Loucy (cell line): ENCODE results near the gene GNA12.

ENCODE experiments used
- H2AFZ ChIP-seq: fragments of 200-600 bp; sonication (generic); 2 replicates; pipeline ENCODE4 v1.6.0; 2016; ENCODE audit warnings: antibody characterized with exemption, mild to moderate bottlenecking, low read length, moderate library complexity
- H3F3A ChIP-seq: fragments of 200-600 bp; 2 replicates; pipeline ENCODE4 v1.6.0; 2016; ENCODE audit warnings: antibody characterized with exemption, low read depth, mild to moderate bottlenecking
- H3K27me3 ChIP-seq: fragments of 200-600 bp; sonication (generic); 2 replicates; pipeline ENCODE4 v1.6.1; 2014; ENCODE audit warnings: low read length, mild to moderate bottlenecking; ENCODE audit not compliant: insufficient read depth, poor library complexity, severe bottlenecking
- H3K36me3 ChIP-seq: fragments of 200-600 bp; sonication (generic); 2 replicates; pipeline ENCODE4 v1.6.1; 2016; ENCODE audit warnings: low read length; ENCODE audit not compliant: insufficient read depth
- H3K4me1 ChIP-seq: fragments of 200-600 bp; sonication (generic); 2 replicates; pipeline ENCODE4 v1.5.1; 2014; ENCODE audit warnings: low read length, mild to moderate bottlenecking; ENCODE audit not compliant: insufficient read depth, poor library complexity, severe bottlenecking
- H3K4me2 ChIP-seq: fragments of 200-600 bp; sonication (generic); 2 replicates; pipeline ENCODE4 v1.6.0; 2014; ENCODE audit warnings: antibody characterized with exemption, low read length, low read depth, mild to moderate bottlenecking; ENCODE audit not compliant: poor library complexity, severe bottlenecking
- H3K4me3 ChIP-seq: fragments of 200-600 bp; sonication (generic); 2 replicates; pipeline ENCODE4 v1.5.1; 2014; ENCODE audit warnings: low read length, mild to moderate bottlenecking, mixed read lengths; ENCODE audit not compliant: poor library complexity, severe bottlenecking
- H3K79me2 ChIP-seq: fragments of 200-600 bp; sonication (generic); 2 replicates; pipeline ENCODE4 v1.6.1; 2014; ENCODE audit warnings: low read length; ENCODE audit not compliant: insufficient read depth
- H3K9ac ChIP-seq: fragments of 200-600 bp; sonication (generic); 2 replicates; pipeline ENCODE4 v1.6.0; 2014; ENCODE audit warnings: mild to moderate bottlenecking, low read depth, low read length, moderate library complexity; ENCODE audit not compliant: poor library complexity, severe bottlenecking
- H3K9me2 ChIP-seq: fragments of 200-600 bp; sonication (generic); replicated peaks from 2 replicates; pipeline ENCODE4 v1.6.1; 2016; ENCODE audit warnings: low read depth, low read length, mixed read lengths
- H3K9me3 ChIP-seq: fragments of 200-600 bp; sonication (generic); 2 replicates; pipeline ENCODE4 v1.6.1; 2014; ENCODE audit warnings: mild to moderate bottlenecking, antibody characterized with exemption, low read length, low read depth; ENCODE audit not compliant: insufficient read depth
- H4K20me1 ChIP-seq: fragments of 200-600 bp; sonication (generic); 2 replicates; pipeline ENCODE4 v1.6.0; 2014; ENCODE audit warnings: antibody characterized with exemption, low read length, mild to moderate bottlenecking; ENCODE audit not compliant: insufficient read depth, poor library complexity, severe bottlenecking
- CTCF ChIP-seq: fragments of 200-600 bp; sonication (generic); conservative IDR thresholded peaks from 2 replicates; pipeline ENCODE4 v1.5.1; 2014; ENCODE audit warnings: mild to moderate bottlenecking, antibody characterized with exemption, low read length
- EZH2phosphoT487 ChIP-seq: fragments of 200-600 bp; IDR thresholded peaks from 2 replicates; pipeline ENCODE4 v1.6.1; 2018; ENCODE audit warnings: antibody characterized with exemption, mild to moderate bottlenecking, moderate library complexity, borderline replicate concordance

The GNA12 gene

GRCh38 chr7:2691011-2691707 is 152.9 kb downstream of the GNA12 start:
- Histone ChIP-seq H3K4me1 (peaks cover 26% of the 10 kb centered on the region), H3K79me2 (no peaks in the 10 kb centered on the region), H3K9me3 (no peaks in the 10 kb centered on the region), H3K4me2 (no peak overlapping the region), H3K9me2 (no peaks in the 10 kb centered on the region), H3K9ac (peak overlapping the region; percentile 4), H3F3A (no peaks in the 10 kb centered on the region), H3K27me3 (no peaks in the 10 kb centered on the region), H2AFZ (no peak overlapping the region), H3K4me3 (no peak overlapping the region), H4K20me1 (no peaks in the 10 kb centered on the region), H3K36me3 (no peaks in the 10 kb centered on the region)
- TF ChIP-seq EZH2phosphoT487 (no peak), CTCF (no peak)

GRCh38 chr7:2689951-2690705 is 154.0 kb downstream of the GNA12 start:
- no peaks in the 10 kb centered on the region for H3K9me2 ChIP-seq
- no peaks in the 10 kb centered on the region for H3K36me3 ChIP-seq
- H3K4me3 ChIP-seq = no peak overlapping the region
- H3K27me3 ChIP-seq = no peaks in the 10 kb centered on the region
- no peaks in the 10 kb centered on the region for H3K79me2 ChIP-seq
- no peaks in the 10 kb centered on the region for H4K20me1 ChIP-seq
- peak overlapping the region; percentile 49 for H3K4me2 ChIP-seq
- TF ChIP-seq CTCF (no peak), EZH2phosphoT487 (no peak)
- H3K4me1 ChIP-seq = peaks cover 26% of the 10 kb centered on the region
- peak overlapping the region; percentile 4 for H3K9ac ChIP-seq
- no peaks in the 10 kb centered on the region for H3F3A ChIP-seq
- no peak overlapping the region for H2AFZ ChIP-seq
- no peaks in the 10 kb centered on the region for H3K9me3 ChIP-seq

GRCh38 chr7:2689343-2689847 is 154.7 kb downstream of the GNA12 start:
- no peak overlapping the region for H2AFZ ChIP-seq
- no peak overlapping the region for H3K9ac ChIP-seq
- H3K79me2 ChIP-seq = no peaks in the 10 kb centered on the region
- no peaks in the 10 kb centered on the region for H3K27me3 ChIP-seq
- peak overlapping the region; percentile 49 for H3K4me2 ChIP-seq
- TF ChIP-seq CTCF (no peak), EZH2phosphoT487 (no peak)
- H4K20me1 ChIP-seq = no peaks in the 10 kb centered on the region
- no peak overlapping the region for H3K4me3 ChIP-seq
- H3K4me1 ChIP-seq = peaks cover 26% of the 10 kb centered on the region
- no peaks in the 10 kb centered on the region for H3F3A ChIP-seq
- no peaks in the 10 kb centered on the region for H3K9me2 ChIP-seq
- no peaks in the 10 kb centered on the region for H3K36me3 ChIP-seq
- no peaks in the 10 kb centered on the region for H3K9me3 ChIP-seq
